Mucosa of rectum (tissue), 2 donors: ENCODE measurements around the gene TDG.

Experiments
- H3K27ac ChIP-seq, 2 donors: one replicate each; pipeline ENCODE4 v1.7.0; 2013; ENCODE audit warnings: inconsistent platforms in 2 of 2, low read depth in 2 of 2, low read length in 2 of 2
- H3K27me3 ChIP-seq, 2 donors: one replicate each; pipeline ENCODE4 v1.7.0; 2013; ENCODE audit warnings: low read length in 2 of 2; ENCODE audit not compliant: control insufficient read depth in 2 of 2, insufficient read depth in 2 of 2
- H3K36me3 ChIP-seq, 2 donors: one replicate each; pipeline ENCODE4 v1.7.0; 2013; ENCODE audit warnings: low read length in 2 of 2; ENCODE audit not compliant: control insufficient read depth in 2 of 2, insufficient read depth in 2 of 2
- H3K4me1 ChIP-seq, 2 donors: one replicate each; pipeline ENCODE4 v1.7.0; 2013; ENCODE audit warnings: low read length in 2 of 2, mild to moderate bottlenecking in 1 of 2; ENCODE audit not compliant: control insufficient read depth in 2 of 2, insufficient read depth in 2 of 2
- H3K4me3 ChIP-seq, 2 donors: one replicate each; pipeline ENCODE4 v1.7.0; 2013; ENCODE audit warnings: low read length in 2 of 2
- H3K9ac ChIP-seq, 2 donors: one replicate each; pipeline ENCODE4 v1.7.0; 2013; ENCODE audit warnings: low read length in 2 of 2, low read depth in 1 of 2, mild to moderate bottlenecking in 1 of 2
- H3K9me3 ChIP-seq, 2 donors: one replicate each; pipeline ENCODE4 v1.7.0; 2013; ENCODE audit warnings: low read length in 2 of 2; ENCODE audit not compliant: control insufficient read depth in 2 of 2
- donor health status: healthy.
- donor health status: Normal muscosa, but diverticular disease.

Gene TDG

DNA sequence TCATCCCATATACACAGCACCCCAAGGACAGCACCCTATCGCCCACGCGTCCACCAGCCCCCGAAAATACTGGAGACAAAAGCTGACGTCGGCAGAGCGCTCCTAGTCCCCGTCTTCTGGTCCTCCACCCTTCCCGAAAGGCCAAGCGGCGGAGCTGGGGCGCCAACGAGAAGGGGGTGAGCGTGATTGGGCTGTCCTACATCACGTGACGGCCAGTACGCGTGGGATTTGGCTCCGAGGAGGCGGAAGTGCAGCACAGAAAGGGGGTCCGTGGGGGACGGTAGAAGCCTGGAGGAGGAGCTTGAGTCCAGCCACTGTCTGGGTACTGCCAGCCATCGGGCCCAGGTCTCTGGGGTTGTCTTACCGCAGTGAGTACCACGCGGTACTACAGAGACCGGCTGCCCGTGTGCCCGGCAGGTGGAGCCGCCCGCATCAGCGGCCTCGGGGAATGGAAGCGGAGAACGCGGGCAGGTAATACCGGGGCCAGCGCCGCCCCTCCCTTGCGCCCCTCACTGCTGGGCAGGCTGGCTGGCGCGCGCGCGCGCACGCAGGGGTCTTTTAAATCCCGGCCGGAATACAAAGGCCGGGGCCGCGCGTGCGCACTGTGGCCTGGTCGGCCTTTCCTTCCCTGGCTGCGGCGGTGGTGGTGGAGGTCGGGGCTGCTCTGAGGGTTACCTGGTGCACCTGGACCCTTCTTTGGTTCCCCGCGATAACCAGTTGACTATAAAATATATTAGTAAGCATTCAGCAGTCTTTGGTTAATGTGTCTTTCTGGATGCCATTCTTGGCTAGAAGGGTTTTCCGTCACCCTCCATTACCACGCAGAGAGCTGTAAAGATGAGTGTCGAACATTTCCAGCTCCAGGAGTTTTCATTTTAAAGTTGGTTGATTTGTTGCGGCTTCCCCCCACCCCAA lies at the start of gene TDG:
TDG (plus strand) TSS at position 283 of the 915 bp plus-strand sequence; CDS start at position 449, 166 bp downstream.
- Histone ChIP-seq H3K4me1 (peaks cover 9 to 13% of the 10 kb centered on the region in 2 donors), H3K9ac (peak within 1 kb of the TSS; percentile 91 to 100), H3K9me3 (no peaks in the 10 kb centered on the region)

DNA sequence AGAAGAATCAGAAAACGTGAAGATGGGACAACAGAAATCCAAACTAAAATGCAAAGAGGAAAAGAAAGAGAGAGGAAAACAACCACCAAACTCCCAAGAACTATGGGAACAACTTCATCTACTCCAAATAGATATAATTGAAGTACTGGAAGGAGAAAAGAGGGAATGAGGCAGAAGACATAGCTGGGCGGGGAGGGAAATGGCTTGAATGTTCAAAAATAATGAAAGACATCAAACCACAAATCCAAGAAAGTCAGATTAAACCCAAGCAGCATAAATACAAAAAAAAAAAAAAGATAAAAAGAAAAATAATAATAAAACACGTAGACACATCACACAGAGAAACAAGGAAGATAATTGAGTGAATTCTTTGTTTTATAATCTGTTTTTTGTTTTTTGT lies 47.8 kb upstream of the TDG start:
- H3K36me3 ChIP-seq: no peaks in the 10 kb centered on the region
- H3K4me3 ChIP-seq: no peak overlapping the region
- no peak overlapping the region for H3K27ac ChIP-seq
- H3K4me1 ChIP-seq: no peaks in the 10 kb centered on the region
- H3K27me3 ChIP-seq: no peaks in the 10 kb centered on the region
- no peak overlapping the region for H3K9ac ChIP-seq
- no peaks in the 10 kb centered on the region for H3K9me3 ChIP-seq

More for the DNA sequence above, at the start of gene TDG:
- no peaks in the 10 kb centered on the region for H3K27me3 ChIP-seq
- H3K4me3 ChIP-seq: peak within 1 kb of the TSS; percentile 100
- peak within 1 kb of the TSS; percentile 93 to 96 for H3K27ac ChIP-seq
- H3K36me3 ChIP-seq: peaks cover 3 to 7% of the 10 kb centered on the region in 2 donors

DNA sequence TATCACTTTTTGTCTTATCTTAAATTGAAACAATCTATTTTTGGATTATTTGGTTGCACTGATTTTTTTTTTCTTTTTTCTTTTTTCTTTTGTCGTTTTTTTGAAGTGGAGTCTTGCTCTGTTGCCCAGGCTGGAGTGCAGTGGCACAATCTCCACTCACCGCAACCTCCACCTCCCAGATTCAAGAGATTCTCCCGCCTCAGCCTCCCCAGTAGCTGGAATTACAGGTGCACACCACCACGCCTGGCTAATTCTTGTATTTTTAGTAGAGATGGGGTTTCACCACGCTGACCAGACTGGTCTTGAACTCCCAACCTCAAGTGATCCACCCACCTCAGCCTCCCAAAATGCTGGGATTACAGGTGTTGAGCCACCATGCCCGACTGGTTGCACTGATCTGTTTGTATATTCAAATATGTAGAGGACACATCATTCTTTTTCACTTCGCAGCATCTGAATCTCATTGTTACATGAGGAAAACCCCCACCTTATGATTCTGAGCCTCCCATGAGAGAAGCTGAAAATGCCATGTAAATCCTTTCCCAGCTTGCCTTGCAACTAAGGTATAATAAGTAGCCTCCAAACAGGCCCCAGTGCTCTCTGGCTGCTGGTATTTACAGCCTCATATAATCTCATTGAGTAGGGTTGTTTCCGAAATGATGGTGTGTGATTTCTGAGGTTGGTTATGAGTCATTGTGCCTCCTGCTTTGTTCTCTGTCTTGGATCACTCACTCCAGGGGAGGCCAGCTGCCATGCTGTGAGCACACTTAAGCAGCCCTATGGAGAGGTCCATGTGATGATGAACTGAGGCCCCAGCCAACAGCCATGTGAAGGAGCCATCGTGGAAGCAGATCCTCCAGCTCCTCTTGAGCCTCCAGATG lies 40.7 kb upstream of the TDG start:
- Histone ChIP-seq H3K9ac (no peak overlapping the region), H3K27me3 (no peaks in the 10 kb centered on the region), H3K9me3 (no peaks in the 10 kb centered on the region), H3K27ac (no peak overlapping the region), H3K4me1 (peaks cover 3 to 11% of the 10 kb centered on the region in 2 donors), H3K4me3 (no peak overlapping the region), H3K36me3 (no peaks in the 10 kb centered on the region)

DNA sequence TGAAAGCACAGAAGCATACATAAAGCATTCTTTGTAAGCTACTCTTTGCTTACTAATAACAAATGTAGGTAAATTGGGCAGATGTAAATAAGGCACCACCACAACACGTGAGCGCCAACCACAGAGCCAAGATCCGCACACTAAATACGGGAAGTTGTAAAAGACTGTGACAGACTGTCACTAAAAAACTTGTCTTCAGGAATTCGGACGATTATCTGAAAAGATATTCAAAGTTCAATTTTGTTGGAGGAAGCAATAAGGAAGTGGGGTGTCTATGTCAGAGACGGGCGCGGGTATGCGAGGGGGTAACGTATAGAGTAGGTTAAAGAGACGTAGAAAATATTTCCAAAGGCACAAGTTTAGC lies 37.0 kb upstream of the TDG start:
- no peaks in the 10 kb centered on the region for H3K27me3 ChIP-seq
- peak overlapping the region; percentile 78 to 88 for H3K4me3 ChIP-seq
- H3K4me1 ChIP-seq: peaks cover 16 to 32% of the 10 kb centered on the region in 2 donors
- no peaks in the 10 kb centered on the region for H3K9me3 ChIP-seq
- peak overlapping the region; percentile 88 to 95 for H3K27ac ChIP-seq
- peaks cover 4 to 14% of the 10 kb centered on the region in 2 donors for H3K36me3 ChIP-seq
- H3K9ac ChIP-seq: peak overlapping the region; percentile 82 to 95

DNA sequence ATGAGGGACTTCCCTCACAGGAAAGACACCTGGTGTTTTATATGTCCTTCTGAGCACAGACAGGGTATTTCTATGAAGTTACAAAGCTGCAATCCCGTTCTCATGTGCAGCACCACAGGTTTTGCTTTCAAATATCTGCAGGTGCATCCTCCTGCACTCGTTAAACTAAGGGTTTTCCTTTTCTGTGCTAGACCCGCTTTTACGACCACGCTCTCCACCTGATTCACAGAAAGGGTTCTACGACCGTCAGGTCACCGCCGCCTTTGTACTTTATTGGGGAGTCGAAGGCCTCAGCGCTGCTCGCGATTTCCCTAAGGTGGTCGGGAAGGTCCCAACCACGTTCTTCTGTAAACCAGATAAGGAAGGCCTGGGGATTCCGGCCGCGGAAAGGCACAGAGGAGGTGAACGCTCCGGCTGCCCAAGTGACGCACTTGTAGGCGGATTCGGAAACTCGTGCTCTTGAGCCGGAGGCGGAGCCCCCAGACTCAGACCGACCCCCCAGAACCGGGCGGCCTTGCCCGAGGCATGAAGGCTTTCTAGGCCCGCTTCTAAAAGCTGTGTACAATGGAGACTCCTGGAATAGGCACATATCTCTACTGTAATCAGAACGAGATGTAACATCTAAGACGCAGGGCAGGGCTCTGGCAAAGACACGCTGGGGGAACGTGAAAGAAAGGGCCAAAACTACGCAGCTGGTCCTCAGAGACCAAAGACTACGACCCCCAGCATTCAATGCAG lies 36.5 kb upstream of the TDG start:
- Histone ChIP-seq H3K4me3 (peak overlapping the region; percentile 78 to 88), H3K27ac (peak overlapping the region; percentile 88 to 95), H3K9ac (peak overlapping the region; percentile 82 to 95), H3K9me3 (no peaks in the 10 kb centered on the region), H3K36me3 (peaks cover 10 to 20% of the 10 kb centered on the region in 2 donors), H3K27me3 (no peaks in the 10 kb centered on the region), H3K4me1 (peaks cover 16 to 32% of the 10 kb centered on the region in 2 donors)

DNA sequence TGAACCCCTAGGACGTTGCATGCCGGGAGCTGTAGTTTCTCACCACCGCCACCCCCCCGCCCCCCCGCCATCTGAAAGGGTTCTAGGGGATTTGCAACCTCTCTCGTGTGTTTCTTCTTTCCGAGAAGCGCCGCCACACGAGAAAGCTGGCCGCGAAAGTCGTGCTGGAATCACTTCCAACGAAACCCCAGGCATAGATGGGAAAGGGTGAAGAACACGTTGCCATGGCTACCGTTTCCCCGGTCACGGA lies 36.0 kb upstream of the TDG start:
- Histone ChIP-seq H3K9ac (peak overlapping the region; percentile 82 to 95), H3K4me3 (peak overlapping the region; percentile 78 to 88), H3K4me1 (peaks cover 18 to 32% of the 10 kb centered on the region in 2 donors), H3K9me3 (no peaks in the 10 kb centered on the region), H3K36me3 (peaks cover 13 to 22% of the 10 kb centered on the region in 2 donors), H3K27me3 (no peaks in the 10 kb centered on the region), H3K27ac (peak overlapping the region; percentile 88 to 95)

- Histone ChIP-seq H3K4me3 (peak within 1 kb of the TSS; percentile 88 to 93), H3K36me3 (peaks cover 18 to 27% of the 10 kb centered on the region in 2 donors), H3K27me3 (no peaks in the 10 kb centered on the region), H3K27ac (peak within 1 kb of the TSS; percentile 88 to 95), H3K9ac (peak within 1 kb of the TSS; percentile 85 to 95), H3K9me3 (no peaks in the 10 kb centered on the region), H3K4me1 (peaks cover 18 to 32% of the 10 kb centered on the region in 2 donors)
Measured at GRCh38 chr12:103930034-103930786, 35.5 kb upstream of the TDG start, which contains the start of gene HSP90B1. Gene HSP90B1, plus strand, starts transcription at chr12:103930410. Its CDS starts 106 bp downstream, at chr12:103930516.

GRCh38 chr12:103930787-103931735 lies 34.6 kb upstream of the TDG start:
- Histone ChIP-seq H3K36me3 (peaks cover 26 to 36% of the 10 kb centered on the region in 2 donors), H3K9ac (peak overlapping the region; percentile 79 to 85), H3K27me3 (no peaks in the 10 kb centered on the region), H3K27ac (peak overlapping the region; percentile 82 to 86), H3K4me1 (peaks cover 18 to 32% of the 10 kb centered on the region in 2 donors), H3K9me3 (no peaks in the 10 kb centered on the region), H3K4me3 (peak overlapping the region; percentile 86 to 93)
